Upper lobe of left lung (tissue), 6 donors: ENCODE measurements around the gene TLR8. TPM values are rescaled to one million over a fixed set of nuclear protein-coding genes. Genes with fewer than 3 reads are reported as not detected.
"Not testable (repeated sequence)": the region's sequence is repeated elsewhere in the genome, so short reads cannot be mapped to it uniquely, and the experiment has no call there.

ENCODE experiments used
- ATAC-seq, 2 donors: fragments of 200-7000 bp; cut with Tn5 transposase; one replicate each; pipeline ENCODE4 v1.9.1; 2022; ENCODE audit warnings: mild to moderate bottlenecking in 2 of 2, moderate library complexity in 2 of 2; ENCODE audit not compliant: low FRiP score in 2 of 2
- DNase-seq, 2 donors: peaks; one replicate each; pipeline ENCODE4 v3.0.0-alpha.2; 2019 to 2020
- H3K27ac ChIP-seq, 4 donors: fragments of 200-600 bp; sonication (generic); one replicate each; pipeline ENCODE4 v1.5.1; 2016 to 2019
- H3K27me3 ChIP-seq, 4 donors: fragments of 200-600 bp; sonication (generic); one replicate each; pipeline ENCODE4 v1.5.1; 2017 to 2019
- H3K36me3 ChIP-seq, 4 donors: fragments of 200-600 bp; sonication (generic); one replicate each; pipeline ENCODE4 v1.5.1; 2016 to 2019
- H3K4me1 ChIP-seq, 4 donors: fragments of 200-600 bp; sonication (generic); one replicate each; pipeline ENCODE4 v1.5.1; 2018 to 2019
- H3K4me3 ChIP-seq, 4 donors: fragments of 200-600 bp; sonication (generic); one replicate each; pipeline ENCODE4 v1.5.1; 2017 to 2019; ENCODE audit warnings: mild to moderate bottlenecking in 2 of 4, moderate library complexity in 1 of 4
- H3K9me3 ChIP-seq, 4 donors: fragments of 200-600 bp; sonication (generic); one replicate each; pipeline ENCODE4 v1.5.1; 2018 to 2019
- EP300 ChIP-seq, 4 donors: sonication (generic); formaldehyde crosslinking; IDR thresholded peaks; one replicate each; pipeline ENCODE4 v1.5.1; 2017; ENCODE audit warnings: antibody characterized with exemption in 4 of 4, control low read depth in 2 of 4
- POLR2A ChIP-seq, 4 donors: fragments of 450-650 bp; IDR thresholded peaks; one replicate each; pipeline ENCODE4 v1.5.1; 2016 to 2017; ENCODE audit warnings: antibody characterized with exemption in 4 of 4, mild to moderate bottlenecking in 2 of 4
- POLR2AphosphoS5 ChIP-seq, 2 donors: sonication (generic); formaldehyde crosslinking; IDR thresholded peaks; one replicate each; pipeline ENCODE4 v1.5.1; 2017; ENCODE audit warnings: antibody characterized with exemption in 2 of 2
- WGBS, 2 donors: methylation state at CpG; one replicate each; pipeline ENCODE4 v1.1.5; 2017 to 2018; 5-methylcytosine and 5-hydroxymethylcytosine counted together
- total RNA-seq, 6 donors: library from RNA; depleted of rRNA in 4 of 6; stranded (reverse); fragments of >200 nt in 4 of 6; gene quantifications; one replicate each; pipeline versions ENCODE4 v1.1.0 to v1.2.1, GENCODE V29; 2016 to 2021
- TF ChIP-seq, protein P1 (sequence below), 6 experiments: fragments of 450-650 bp in 4 of 6; fragments of 200-600 bp in 2 of 6; sonication (generic) in 2 of 6; IDR thresholded peaks; one replicate each; pipeline ENCODE4 v1.5.1; 2016 to 2019; ENCODE audit warnings: antibody characterized with exemption in 6 of 6
- donor health status: DM: no; HTN: no; CAD: no; lungs with moderate emphysema.
- donor health status: DM: no; HTN: yes; CAD: no; lungs with severe emphysema.

Gene TLR8
- total RNA-seq, 6 donors from 2014 or later, result 2.3 to 24.5 (median 9.3) TPM

DNA sequence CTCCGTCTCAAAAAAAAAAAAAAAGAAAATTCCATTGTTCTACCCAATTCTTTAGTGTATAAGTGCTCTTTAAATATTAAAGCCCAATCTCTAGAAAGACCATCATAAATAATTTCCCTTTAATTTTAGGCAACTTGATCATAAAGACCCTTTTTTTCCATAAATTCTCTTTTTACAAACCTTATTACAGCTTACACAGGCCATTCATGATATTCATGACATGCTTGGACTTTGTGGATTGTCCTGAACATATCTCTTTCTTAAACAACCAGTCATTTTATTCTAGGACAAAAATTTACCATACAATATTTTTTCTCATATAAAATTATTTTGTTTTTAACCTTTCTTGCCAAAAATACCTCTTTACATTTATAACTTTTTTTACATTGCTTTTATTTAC, 30.5 kb downstream of the TLR8 start:
- Histone ChIP-seq H3K27me3 (no peaks in the 10 kb centered on the region), H3K36me3 (no peaks in the 10 kb centered on the region), H3K4me1 (no peaks in the 10 kb centered on the region), H3K27ac (no peak overlapping the region), H3K4me3 (no peak overlapping the region), H3K9me3 (no peaks in the 10 kb centered on the region)
- 64 to 92% methylated on average over 1 of the region's 1 CpG for WGBS, 2 donors
- TF ChIP-seq, protein P1, sequence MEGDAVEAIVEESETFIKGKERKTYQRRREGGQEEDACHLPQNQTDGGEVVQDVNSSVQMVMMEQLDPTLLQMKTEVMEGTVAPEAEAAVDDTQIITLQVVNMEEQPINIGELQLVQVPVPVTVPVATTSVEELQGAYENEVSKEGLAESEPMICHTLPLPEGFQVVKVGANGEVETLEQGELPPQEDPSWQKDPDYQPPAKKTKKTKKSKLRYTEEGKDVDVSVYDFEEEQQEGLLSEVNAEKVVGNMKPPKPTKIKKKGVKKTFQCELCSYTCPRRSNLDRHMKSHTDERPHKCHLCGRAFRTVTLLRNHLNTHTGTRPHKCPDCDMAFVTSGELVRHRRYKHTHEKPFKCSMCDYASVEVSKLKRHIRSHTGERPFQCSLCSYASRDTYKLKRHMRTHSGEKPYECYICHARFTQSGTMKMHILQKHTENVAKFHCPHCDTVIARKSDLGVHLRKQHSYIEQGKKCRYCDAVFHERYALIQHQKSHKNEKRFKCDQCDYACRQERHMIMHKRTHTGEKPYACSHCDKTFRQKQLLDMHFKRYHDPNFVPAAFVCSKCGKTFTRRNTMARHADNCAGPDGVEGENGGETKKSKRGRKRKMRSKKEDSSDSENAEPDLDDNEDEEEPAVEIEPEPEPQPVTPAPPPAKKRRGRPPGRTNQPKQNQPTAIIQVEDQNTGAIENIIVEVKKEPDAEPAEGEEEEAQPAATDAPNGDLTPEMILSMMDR (IDR thresholded peaks at IDR 0.05), result no peak
- TF ChIP-seq POLR2A (IDR thresholded peaks at IDR 0.05), result no peak
- no peak for TF ChIP-seq POLR2AphosphoS5 (IDR thresholded peaks at IDR 0.05)
- no peak for TF ChIP-seq EP300 (IDR thresholded peaks at IDR 0.05)
- DNase-seq (no peak), ATAC-seq (no peak)

DNA sequence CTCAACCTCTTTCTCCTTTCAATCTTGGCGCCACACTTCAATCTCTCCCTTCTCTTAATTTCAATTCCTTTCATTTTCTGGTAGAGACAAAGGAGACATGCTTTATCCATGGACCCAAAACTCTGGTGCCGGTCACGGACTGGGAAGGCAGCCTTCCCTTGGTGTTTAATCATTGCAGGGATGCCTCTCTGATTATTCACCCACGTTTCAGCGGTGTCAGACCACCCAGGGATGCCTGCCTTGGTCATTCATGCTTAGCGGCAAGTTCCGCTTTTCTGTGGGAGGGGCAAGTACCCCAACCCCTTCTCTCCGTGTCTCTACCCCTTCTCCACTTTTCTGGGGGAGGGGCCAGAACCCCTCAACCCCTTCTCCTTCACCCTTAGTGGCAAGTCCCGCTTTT, 34.1 kb downstream of the TLR8 start:
- ATAC-seq, H3K9me3 ChIP-seq, H3K27me3 ChIP-seq, DNase-seq, H3K27ac ChIP-seq, H3K4me1 ChIP-seq, H3K4me3 ChIP-seq, H3K36me3 ChIP-seq: not testable (repeated sequence)
- whole genome bisulfite sequencing, 2 donors, result 90 to 92% methylated on average over 9 of the region's 9 CpGs

DNA sequence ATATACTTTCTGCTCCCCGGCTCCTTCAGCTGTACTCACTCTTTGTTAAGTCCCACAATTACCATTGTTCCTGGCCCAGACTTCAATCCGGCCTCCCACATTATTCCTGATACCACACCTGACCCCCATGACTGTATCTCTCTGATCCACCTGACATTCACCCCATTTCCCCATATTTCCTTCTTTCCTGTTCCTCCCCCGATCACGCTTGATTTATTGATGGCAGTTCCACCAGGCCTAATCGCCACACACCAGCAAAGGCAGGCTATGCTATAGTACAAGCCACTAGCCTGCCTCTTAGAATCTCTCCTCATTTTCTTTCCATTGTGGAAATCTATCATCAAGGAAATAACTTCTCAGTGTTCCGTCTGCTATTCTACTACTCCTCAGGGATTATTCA, 37.2 kb downstream of the TLR8 start:
- DNase-seq, H3K36me3 ChIP-seq, ATAC-seq, H3K27ac ChIP-seq, H3K27me3 ChIP-seq, H3K4me3 ChIP-seq, H3K9me3 ChIP-seq: not testable (repeated sequence)
- H3K4me1 ChIP-seq, result peaks cover 0 to 19% (median 10%) of the 10 kb centered on the region in 4 donors
- WGBS, 2 donors, result 86 to 88% methylated on average over 5 of the region's 6 CpGs

DNA sequence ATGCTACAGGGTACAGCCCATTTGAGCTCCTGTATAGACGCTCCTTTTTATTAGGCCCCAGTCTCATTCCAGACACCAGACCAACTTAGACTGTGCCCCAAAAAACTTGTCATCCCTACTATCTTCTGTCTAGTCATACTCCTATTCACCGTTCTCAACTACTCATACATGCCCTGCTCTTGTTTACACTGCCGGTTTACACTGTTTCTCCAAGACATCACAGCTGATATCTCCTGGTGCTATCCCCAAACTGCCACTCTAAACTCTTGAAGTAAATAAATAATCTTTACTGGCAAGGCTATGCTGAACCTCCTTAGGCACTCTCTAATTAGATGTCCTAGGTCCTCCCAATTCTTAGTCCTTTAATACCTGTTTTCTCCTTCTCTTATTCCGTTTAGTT, 38.0 kb downstream of the TLR8 start:
- H3K27me3 ChIP-seq, H3K9me3 ChIP-seq, H3K36me3 ChIP-seq, DNase-seq, H3K4me3 ChIP-seq, ATAC-seq, H3K27ac ChIP-seq: not testable (repeated sequence)
- peaks cover 0 to 27% (median 13%) of the 10 kb centered on the region in 4 donors for H3K4me1 ChIP-seq
- 89 to 97% methylated on average over 1 to 4 of the region's 4 CpGs for WGBS, 2 donors

DNA sequence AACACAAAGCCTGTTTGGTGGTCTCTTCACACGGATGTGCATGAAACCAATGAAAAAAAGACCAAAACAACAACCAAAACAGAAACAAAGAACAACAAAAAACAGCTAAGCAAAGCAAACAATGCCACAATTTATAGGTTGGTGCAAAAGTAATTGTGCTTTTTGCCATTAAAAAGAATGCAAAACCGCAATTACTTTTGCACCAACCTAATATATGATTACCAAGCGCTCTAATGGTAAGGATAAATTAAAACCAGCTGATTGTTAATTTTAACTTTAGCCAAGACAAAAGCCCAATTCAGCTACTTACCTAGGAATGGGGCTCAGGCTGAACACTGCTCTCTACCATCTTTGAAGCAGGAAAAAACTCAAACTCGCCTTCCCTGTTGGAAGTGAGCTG, 39.1 kb downstream of the TLR8 start:
- WGBS, 2 donors, result 76 to 97% methylated on average over 4 of the region's 4 CpGs
- no peak for DNase-seq

DNA sequence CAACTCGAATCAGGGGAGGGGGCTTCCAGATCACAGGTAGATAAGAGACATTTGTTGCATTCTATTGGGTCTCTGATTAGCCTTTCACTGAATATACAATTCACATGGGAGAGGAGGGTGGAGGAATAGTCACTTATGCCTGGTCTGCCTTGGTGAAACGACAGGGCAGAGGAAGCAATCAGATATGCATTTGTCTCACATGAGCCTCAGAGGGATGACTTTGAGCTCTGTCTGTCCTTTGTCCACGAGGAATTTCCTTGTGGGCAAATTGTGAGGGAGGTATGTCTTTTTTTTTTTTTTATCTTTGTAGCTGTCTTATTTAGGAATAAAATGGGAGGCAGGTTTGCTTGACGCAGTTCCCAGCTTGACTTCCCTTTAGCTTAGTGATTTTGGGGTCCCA, 40.0 kb downstream of the TLR8 start:
- H3K4me1 ChIP-seq, result peaks cover 0 to 46% (median 23%) of the 10 kb centered on the region in 4 donors
- no peaks in the 10 kb centered on the region for H3K9me3 ChIP-seq
- ATAC-seq (no peak), DNase-seq (no peak)
- 39 to 47% methylated on average over 4 of the region's 4 CpGs for WGBS, 2 donors
- H3K27ac ChIP-seq, result peak overlapping the region in 3 of 4 donors; percentile 18 to 71 (median 68)
- no peak overlapping the region for H3K4me3 ChIP-seq
- no peak for TF ChIP-seq POLR2AphosphoS5 (IDR thresholded peaks at IDR 0.05)
- no peak for TF ChIP-seq EP300 (IDR thresholded peaks at IDR 0.05)
- TF ChIP-seq, protein P1 (IDR thresholded peaks at IDR 0.05), result no peak
- no peak for TF ChIP-seq POLR2A (IDR thresholded peaks at IDR 0.05)
- no peaks in the 10 kb centered on the region for H3K27me3 ChIP-seq
- no peaks in the 10 kb centered on the region for H3K36me3 ChIP-seq

More for the DNA sequence above, 39.1 kb downstream of the TLR8 start:
- H3K27me3 ChIP-seq, result no peaks in the 10 kb centered on the region
- ATAC-seq, result no peak
- H3K4me3 ChIP-seq, result no peak overlapping the region
- H3K36me3 ChIP-seq, result no peaks in the 10 kb centered on the region
- TF ChIP-seq POLR2A (IDR thresholded peaks at IDR 0.05) (no peak), EP300 (IDR thresholded peaks at IDR 0.05) (no peak), POLR2AphosphoS5 (IDR thresholded peaks at IDR 0.05) (no peak)
- TF ChIP-seq, protein P1 (IDR thresholded peaks at IDR 0.05), result no peak
- H3K27ac ChIP-seq, result no peak overlapping the region
- H3K4me1 ChIP-seq, result peaks cover 0 to 37% (median 19%) of the 10 kb centered on the region in 4 donors
- no peaks in the 10 kb centered on the region for H3K9me3 ChIP-seq
